ENCODE data around the gene MTF1.

Gene MTF1

GRCh38 chr1:37828410-37829074 lies 30.9 kb downstream of the MTF1 start:
- no peak for DNase-seq (ENCODE audit: low read depth)

GRCh38 chr1:37825506-37825905 lies 33.9 kb downstream of the MTF1 start:
- no peak for DNase-seq (ENCODE audit: low read depth)

GRCh38 chr1:37824001-37824400 lies 35.4 kb downstream of the MTF1 start:
- no peak for DNase-seq (ENCODE audit: low read depth)

GRCh38 chr1:37822906-37823815 lies 36.2 kb downstream of the MTF1 start:
- no peak for DNase-seq (ENCODE audit: low read depth)

GRCh38 chr1:37821481-37821880 lies 37.9 kb downstream of the MTF1 start:
- DNase-seq (ENCODE audit: low read depth) = no peak

- peak; percentile 53 for DNase-seq (ENCODE audit: low read depth)
These were observed 41.9 kb downstream of the MTF1 start for GRCh38 chr1:37817481-37817880.

GRCh38 chr1:37814252-37814651 lies 45.1 kb downstream of the MTF1 start:
- no peak for DNase-seq (ENCODE audit: low read depth)

GRCh38 chr1:37813529-37814145 lies 45.8 kb downstream of the MTF1 start:
- DNase-seq (ENCODE audit: low read depth) = no peak

- peak; percentile 77 for DNase-seq (ENCODE audit: low read depth)
These were observed 48.3 kb downstream of the MTF1 start for GRCh38 chr1:37811027-37811655.

- DNase-seq (ENCODE audit: low read depth) = no peak
These were observed 49.5 kb downstream of the MTF1 start for GRCh38 chr1:37809942-37810341.

- DNase-seq (ENCODE audit: low read depth) = peak; percentile 71
These were observed 50.7 kb downstream of the MTF1 start for GRCh38 chr1:37808369-37809319.

- DNase-seq (ENCODE audit: low read depth) = peak; percentile 90
These were observed 51.6 kb downstream of the MTF1 start, which contains the start of the genes C1orf122 and YRDC for GRCh38 chr1:37807555-37808368. TSS of gene C1orf122 (plus strand) at chr1:37807790. CDS start at chr1:37808405, 615 bp downstream. TSS of gene YRDC (minus strand) at chr1:37808208. CDS start at chr1:37808180, 28 bp downstream.

GRCh38 chr1:37807220-37807554 lies 52.2 kb downstream of the MTF1 start:
- DNase-seq (ENCODE audit: low read depth) = no peak

GRCh38 chr1:37802439-37802838 lies 57.0 kb downstream of the MTF1 start:
- no peak for DNase-seq (ENCODE audit: low read depth)

GRCh38 chr1:37797750-37798345 lies 61.5 kb downstream of the MTF1 start:
- DNase-seq (ENCODE audit: low read depth) = peak; percentile 93

- peak; percentile 47 for DNase-seq (ENCODE audit: low read depth)
These were observed 63.9 kb downstream of the MTF1 start for GRCh38 chr1:37795340-37796125.

GRCh38 chr1:37794372-37795339 lies 64.7 kb downstream of the MTF1 start:
- DNase-seq (ENCODE audit: low read depth) = no peak
